Measurements from ENCODE around the gene CD81. TPM values are rescaled to one million over a fixed set of nuclear protein-coding genes. Genes with fewer than 3 reads are reported as not detected.

CD81 gene
- total RNA-seq, 3 donors from 2014 or later (not counting 1 experiment from before 2014, with no cell fraction given): 263 to 292 (median 263) TPM

- Histone ChIP-seq H3K27me3 (ENCODE audit: control insufficient read depth, insufficient read depth, low read length) (no peaks in the 10 kb centered on the region), H3K4me3 (ENCODE audit: low read length) (no peak overlapping the region), H3K4me1 (ENCODE audit: control insufficient read depth, insufficient read depth, low read length) (no peaks in the 10 kb centered on the region), H3K9me3 (ENCODE audit: control insufficient read depth, insufficient read depth, low read length) (no peaks in the 10 kb centered on the region), H3K27ac (ENCODE audit: low read length) (no peak overlapping the region), H3K36me3 (ENCODE audit: control insufficient read depth, insufficient read depth, low read length) (no peaks in the 10 kb centered on the region)
- no peaks in the 10 kb centered on the region for H3K9me3 Mint-ChIP-seq
- peaks cover 0 to 5% of the 10 kb centered on the region in 2 donors for H3K4me1 Mint-ChIP-seq
- no peaks in the 10 kb centered on the region for H3K36me3 Mint-ChIP-seq
- WGBS (ENCODE audit: insufficient coverage): 48% methylated on average over 8 of the region's 8 CpGs
- TF ChIP-seq CTCF (IDR thresholded peaks at IDR 0.05): peak; percentile 70
- no peak overlapping the region for H3K4me3 Mint-ChIP-seq
- no peak overlapping the region for H3K27ac Mint-ChIP-seq
- ATAC-seq (peak; percentile 75 to 90 (median 87)), DNase-seq (peak; percentile 82 to 92)
- intact Hi-C loops (cut with micrococcal nuclease): loop anchor here (1.0 to 2.0 kb wide), 2 partner anchors 103 to 460 kb away; no protein-coding TSS in a partner anchor
- H3K27me3 Mint-ChIP-seq (ENCODE audit: low read depth in 2 of 2): no peaks in the 10 kb centered on the region
Measured at GRCh38 chr11:2428322-2428795, 51.2 kb downstream of the CD81 start.

GRCh38 chr11:2431395-2431794 is 54.3 kb downstream of the CD81 start:
- intact Hi-C loops (cut with micrococcal nuclease): loop anchor here (5.0 kb wide), 1 partner anchor 36 kb away; no protein-coding TSS in a partner anchor
- DNase-seq: no peak
- no peak for ATAC-seq

GRCh38 chr11:2432171-2432621 is 55.1 kb downstream of the CD81 start:
- ATAC-seq (no peak), DNase-seq (no peak)
- H3K27me3 Mint-ChIP-seq (ENCODE audit: low read depth in 2 of 2): no peaks in the 10 kb centered on the region
- Histone ChIP-seq H3K9me3 (ENCODE audit: control insufficient read depth, insufficient read depth, low read length) (no peaks in the 10 kb centered on the region), H3K4me3 (ENCODE audit: low read length) (no peak overlapping the region), H3K36me3 (ENCODE audit: control insufficient read depth, insufficient read depth, low read length) (no peaks in the 10 kb centered on the region), H3K4me1 (ENCODE audit: control insufficient read depth, insufficient read depth, low read length) (no peaks in the 10 kb centered on the region), H3K27ac (ENCODE audit: low read length) (no peak overlapping the region), H3K27me3 (ENCODE audit: control insufficient read depth, insufficient read depth, low read length) (no peaks in the 10 kb centered on the region)
- peaks cover 0 to 5% of the 10 kb centered on the region in 2 donors for H3K4me1 Mint-ChIP-seq
- WGBS (ENCODE audit: insufficient coverage): 77% methylated on average over 15 of the region's 15 CpGs
- H3K36me3 Mint-ChIP-seq: no peaks in the 10 kb centered on the region
- no peaks in the 10 kb centered on the region for H3K9me3 Mint-ChIP-seq
- H3K27ac Mint-ChIP-seq: no peak overlapping the region
- H3K4me3 Mint-ChIP-seq: no peak overlapping the region
- TF ChIP-seq CTCF (IDR thresholded peaks at IDR 0.05): no peak
- intact Hi-C loops (cut with micrococcal nuclease): loop anchor here (5.0 kb wide), 1 partner anchor 35 kb away; no protein-coding TSS in a partner anchor

More at GRCh38 chr11:2431395-2431794, 54.3 kb downstream of the CD81 start:
- no peaks in the 10 kb centered on the region for H3K27me3 Mint-ChIP-seq (ENCODE audit: low read depth in 2 of 2)
- no peak overlapping the region for H3K27ac Mint-ChIP-seq
- no peaks in the 10 kb centered on the region for H3K9me3 ChIP-seq (ENCODE audit: control insufficient read depth, insufficient read depth, low read length)
- H3K27ac ChIP-seq (ENCODE audit: low read length): no peak overlapping the region
- H3K9me3 Mint-ChIP-seq: no peaks in the 10 kb centered on the region
- H3K4me1 ChIP-seq (ENCODE audit: control insufficient read depth, insufficient read depth, low read length): no peaks in the 10 kb centered on the region
- no peak overlapping the region for H3K4me3 Mint-ChIP-seq
- peaks cover 0 to 5% of the 10 kb centered on the region in 2 donors for H3K4me1 Mint-ChIP-seq
- no peaks in the 10 kb centered on the region for H3K27me3 ChIP-seq (ENCODE audit: control insufficient read depth, insufficient read depth, low read length)
- WGBS (ENCODE audit: insufficient coverage): 82% methylated on average over 1 of the region's 1 CpG
- H3K36me3 Mint-ChIP-seq: no peaks in the 10 kb centered on the region
- TF ChIP-seq CTCF (IDR thresholded peaks at IDR 0.05): no peak
- no peak overlapping the region for H3K4me3 ChIP-seq (ENCODE audit: low read length)
- H3K36me3 ChIP-seq (ENCODE audit: control insufficient read depth, insufficient read depth, low read length): no peaks in the 10 kb centered on the region

- Mint-ChIP-seq H3K27ac (no peak overlapping the region), H3K4me1 (peaks cover 0 to 5% of the 10 kb centered on the region in 2 donors), H3K4me3 (no peak overlapping the region), H3K9me3 (no peaks in the 10 kb centered on the region), H3K36me3 (no peaks in the 10 kb centered on the region), H3K27me3 (ENCODE audit: low read depth in 2 of 2) (no peaks in the 10 kb centered on the region)
- Histone ChIP-seq H3K27me3 (ENCODE audit: control insufficient read depth, insufficient read depth, low read length) (no peaks in the 10 kb centered on the region), H3K36me3 (ENCODE audit: control insufficient read depth, insufficient read depth, low read length) (no peaks in the 10 kb centered on the region), H3K27ac (ENCODE audit: low read length) (no peak overlapping the region), H3K4me1 (ENCODE audit: control insufficient read depth, insufficient read depth, low read length) (no peaks in the 10 kb centered on the region), H3K9me3 (ENCODE audit: control insufficient read depth, insufficient read depth, low read length) (no peaks in the 10 kb centered on the region), H3K4me3 (ENCODE audit: low read length) (no peak overlapping the region)
- intact Hi-C loops (cut with micrococcal nuclease): loop anchor here (5.0 kb wide), 1 partner anchor 35 kb away; no protein-coding TSS in a partner anchor
- no peak for ATAC-seq
- WGBS (ENCODE audit: insufficient coverage): 77% methylated on average over 13 of the region's 13 CpGs
- DNase-seq: no peak
- TF ChIP-seq CTCF (IDR thresholded peaks at IDR 0.05): no peak
Measured at GRCh38 chr11:2432628-2433071, 55.5 kb downstream of the CD81 start.

Measured in natural killer cell (primary cell).